Measurements from ENCODE around the gene UTF1. TPM values are rescaled to one million over a fixed set of nuclear protein-coding genes. Genes with fewer than 3 reads are reported as not detected.
"Not testable (repeated sequence)": the region's sequence is repeated elsewhere in the genome, so short reads cannot be mapped to it uniquely, and the experiment has no call there.

Gene UTF1
- total RNA-seq, 1 donor from 2014 or later: not detected

DNA sequence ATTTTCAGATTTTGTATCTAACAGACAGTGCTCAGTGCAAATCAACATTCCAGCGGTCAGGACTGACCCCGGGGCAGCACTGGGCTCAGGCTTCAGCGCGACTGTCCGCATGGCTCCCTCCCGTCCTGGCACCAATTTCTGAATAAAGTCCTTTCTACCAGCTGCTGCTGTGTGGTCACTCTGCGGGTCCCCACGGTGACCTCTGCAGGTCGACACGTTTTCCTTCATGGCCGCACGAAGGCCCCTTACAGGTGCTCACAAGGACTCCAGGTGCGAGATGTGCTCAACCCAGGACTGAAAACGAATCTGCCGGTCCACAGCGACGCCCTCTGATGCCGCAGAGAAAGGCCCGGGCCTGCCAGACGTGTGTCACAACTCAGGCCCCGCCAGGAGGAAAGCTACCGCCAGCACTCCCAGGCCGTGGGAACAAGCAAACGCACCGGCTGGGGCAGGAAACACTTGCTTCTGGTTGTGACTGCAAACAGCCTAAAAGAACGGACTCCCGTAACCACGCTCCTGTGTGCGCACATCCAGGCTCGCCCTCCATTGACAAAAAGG, 3.7 kb upstream of the UTF1 start:
- no peak for DNase-seq (ENCODE audit: low spot score)

DNA sequence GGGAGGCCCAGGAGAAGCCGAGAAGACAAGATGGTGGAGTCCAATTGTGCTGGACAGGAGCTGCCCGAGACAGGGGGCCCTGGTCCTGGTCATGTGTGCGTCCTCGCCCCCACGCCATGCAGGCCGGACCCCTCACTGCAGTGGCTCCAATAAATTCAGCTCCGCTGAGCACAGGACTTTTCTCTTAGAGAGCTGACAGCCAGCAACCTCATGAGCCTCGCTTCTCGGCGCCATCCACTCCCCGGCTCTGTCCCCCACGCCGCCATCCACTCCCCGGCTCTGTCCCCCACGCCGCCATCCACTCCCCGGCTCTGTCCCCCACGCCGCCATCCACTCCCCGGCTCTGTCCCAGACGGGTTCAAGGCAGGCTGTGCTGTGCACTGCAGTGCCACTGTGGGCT, 2.8 kb upstream of the UTF1 start:
- DNase-seq (ENCODE audit: low spot score): no peak

DNA sequence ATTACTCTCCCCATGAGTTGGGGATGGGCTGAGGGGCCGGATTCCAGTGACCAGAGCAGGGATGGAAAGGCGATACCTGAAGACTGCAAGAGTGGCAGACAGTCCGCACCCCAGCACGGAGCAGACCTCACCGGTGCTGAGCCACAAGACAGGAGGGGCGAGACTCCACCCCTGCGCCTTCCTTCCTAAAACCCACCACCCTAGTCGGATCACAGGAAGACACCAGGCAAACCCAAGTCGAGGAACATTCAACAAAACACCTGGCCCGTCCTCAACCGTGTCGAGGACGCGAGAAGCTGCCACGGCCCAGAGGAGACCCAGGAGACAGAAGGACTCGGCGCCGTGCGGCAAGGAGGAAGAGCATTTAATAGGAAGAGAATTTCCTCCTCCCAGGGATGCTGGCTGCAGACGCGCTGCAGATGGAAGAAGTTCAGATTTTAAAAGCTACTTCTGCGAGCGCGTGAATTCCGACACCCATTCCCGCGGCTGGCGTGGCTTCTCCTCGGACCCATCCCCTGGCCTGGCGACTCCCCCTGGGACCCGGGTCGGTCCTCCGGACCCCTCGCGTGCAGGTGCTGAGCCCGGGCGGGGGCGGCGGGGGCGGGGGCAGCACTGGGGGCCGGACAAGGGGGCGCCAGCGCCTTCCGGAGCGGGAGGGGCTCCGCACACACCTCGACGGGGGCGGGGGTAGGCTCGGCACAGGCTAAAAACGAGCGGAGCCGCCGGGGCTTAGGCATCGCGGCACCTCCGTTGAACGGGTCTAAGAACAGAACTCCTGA, 563 bp upstream of the UTF1 start:
- no peak for DNase-seq (ENCODE audit: low spot score)

- DNase-seq (ENCODE audit: low spot score): no peak
Observed at GRCh38 chr10:133230387-133231195, 574 bp downstream of the UTF1 start.

DNA sequence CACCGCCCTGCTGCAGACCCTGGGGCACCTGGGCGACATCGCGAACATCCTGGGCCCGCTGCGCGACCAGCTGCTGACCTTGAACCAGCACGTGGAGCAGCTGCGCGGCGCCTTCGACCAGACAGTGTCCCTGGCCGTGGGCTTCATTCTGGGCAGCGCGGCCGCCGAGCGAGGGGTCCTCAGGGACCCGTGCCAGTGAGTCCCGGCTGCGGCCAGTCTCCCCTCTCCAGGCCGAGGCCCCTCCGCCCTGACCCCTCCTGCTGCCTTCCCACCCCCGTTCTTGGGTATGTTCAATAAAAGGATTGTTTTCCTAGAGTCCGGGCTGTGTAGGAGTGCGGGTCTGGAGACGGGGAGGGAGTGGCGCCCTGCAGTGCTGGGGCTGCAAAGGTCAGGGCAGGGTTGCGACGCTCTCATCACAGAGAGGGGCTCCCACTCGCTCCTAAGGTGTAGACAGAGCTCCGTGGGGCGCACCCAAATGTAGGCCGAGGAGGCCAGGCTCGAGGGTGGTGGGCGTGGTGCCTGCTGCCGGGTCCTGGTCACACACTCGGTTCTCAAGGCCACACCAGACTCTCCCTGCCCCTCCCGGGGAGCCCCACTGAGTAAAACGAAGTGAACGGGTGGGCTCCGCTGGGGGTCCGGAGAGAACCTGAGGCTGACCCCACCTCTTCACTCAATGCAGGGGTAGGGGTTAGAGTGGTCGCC, 1.4 kb downstream of the UTF1 start:
- DNase-seq (ENCODE audit: low spot score): no peak

DNA sequence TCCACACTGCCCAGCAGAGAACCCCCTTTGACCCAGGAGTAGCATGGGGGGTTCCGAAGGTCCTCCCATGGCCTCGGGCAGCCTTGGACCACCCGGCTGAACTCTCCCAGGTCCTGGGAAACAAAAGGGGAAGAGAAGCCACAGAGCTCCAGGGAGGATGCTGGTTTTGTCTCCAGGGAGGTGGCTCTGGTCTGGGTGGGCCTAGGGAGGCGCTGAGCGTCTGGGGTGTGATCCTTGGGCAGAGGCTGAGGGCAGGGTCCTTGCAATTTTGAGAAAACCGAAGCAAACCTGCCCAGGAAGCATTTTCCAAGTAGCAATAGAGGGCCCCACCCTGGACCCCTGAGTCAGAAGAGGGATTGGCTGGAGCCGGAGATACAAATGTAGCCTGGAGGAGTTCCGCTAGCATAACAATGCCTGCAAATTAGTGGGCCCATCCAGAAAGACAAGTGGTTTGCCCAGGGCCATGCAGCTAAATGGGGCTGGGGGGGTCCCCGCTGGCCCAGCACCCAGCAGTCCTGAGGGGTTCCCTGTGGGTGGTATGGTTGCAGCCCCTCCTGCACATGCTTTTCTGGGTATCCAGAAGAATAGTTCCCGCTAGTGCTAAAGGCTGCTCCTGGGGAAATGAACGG, 2.0 kb downstream of the UTF1 start:
- DNase-seq (ENCODE audit: low spot score): no peak

GRCh38 chr10:133234796-133235195, 4.8 kb downstream of the UTF1 start:
- DNase-seq (ENCODE audit: low spot score): not testable (repeated sequence)

DNA sequence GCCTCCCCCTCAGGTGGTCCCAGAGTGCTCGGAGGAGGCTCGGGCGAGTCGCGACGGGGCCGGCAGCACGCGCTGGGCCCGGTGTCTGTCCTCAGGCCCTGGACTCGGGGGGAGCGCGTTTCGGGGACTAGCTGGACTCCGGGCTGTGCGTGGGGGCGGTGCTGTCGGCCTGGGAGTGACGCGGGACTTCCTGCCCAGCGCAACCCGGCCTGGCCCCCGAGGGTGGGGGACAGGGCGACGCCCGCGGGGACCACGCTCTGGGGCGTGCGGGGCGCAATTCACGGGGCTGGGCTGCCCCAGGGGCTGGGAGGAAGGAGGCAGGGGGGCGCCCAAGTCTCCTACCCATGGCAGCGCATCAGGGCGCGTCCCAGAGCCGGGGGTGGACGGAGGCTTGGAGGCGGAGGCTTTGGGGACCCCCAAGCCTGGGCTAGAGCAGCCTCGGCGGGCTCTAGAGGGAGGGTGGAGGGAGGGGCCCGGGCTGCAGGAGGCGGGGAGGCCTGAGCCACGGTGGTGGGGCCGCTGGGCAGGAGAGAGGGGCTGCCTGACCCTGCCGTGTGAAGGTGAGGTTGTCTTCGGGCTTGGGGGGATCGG, 5.3 kb downstream of the UTF1 start:
- DNase-seq (ENCODE audit: low spot score): no peak

GRCh38 chr10:133235932-133236331, 5.9 kb downstream of the UTF1 start:
- no peak for DNase-seq (ENCODE audit: low spot score)

- no peak for DNase-seq (ENCODE audit: low spot score)
Observed at GRCh38 chr10:133236401-133237240, 6.6 kb downstream of the UTF1 start.

DNA sequence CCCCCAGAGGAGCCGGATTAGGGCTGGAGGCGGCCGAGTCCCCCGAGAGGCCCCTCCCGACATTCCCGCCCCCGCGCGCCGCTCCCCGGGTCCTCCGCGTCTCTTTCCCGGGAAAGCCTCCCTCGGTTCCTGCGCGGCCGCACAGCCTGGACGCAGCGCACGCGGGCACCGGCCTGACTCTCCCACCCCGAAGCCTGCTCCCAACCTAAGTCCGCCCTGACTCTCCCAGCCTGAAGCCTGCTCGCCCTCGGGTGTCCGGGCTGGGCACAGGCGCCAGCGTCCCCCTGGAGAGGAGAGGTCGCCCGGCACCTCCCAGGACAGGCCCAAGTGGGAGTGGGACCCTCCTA, 7.2 kb downstream of the UTF1 start:
- DNase-seq (ENCODE audit: low spot score): no peak

DNA sequence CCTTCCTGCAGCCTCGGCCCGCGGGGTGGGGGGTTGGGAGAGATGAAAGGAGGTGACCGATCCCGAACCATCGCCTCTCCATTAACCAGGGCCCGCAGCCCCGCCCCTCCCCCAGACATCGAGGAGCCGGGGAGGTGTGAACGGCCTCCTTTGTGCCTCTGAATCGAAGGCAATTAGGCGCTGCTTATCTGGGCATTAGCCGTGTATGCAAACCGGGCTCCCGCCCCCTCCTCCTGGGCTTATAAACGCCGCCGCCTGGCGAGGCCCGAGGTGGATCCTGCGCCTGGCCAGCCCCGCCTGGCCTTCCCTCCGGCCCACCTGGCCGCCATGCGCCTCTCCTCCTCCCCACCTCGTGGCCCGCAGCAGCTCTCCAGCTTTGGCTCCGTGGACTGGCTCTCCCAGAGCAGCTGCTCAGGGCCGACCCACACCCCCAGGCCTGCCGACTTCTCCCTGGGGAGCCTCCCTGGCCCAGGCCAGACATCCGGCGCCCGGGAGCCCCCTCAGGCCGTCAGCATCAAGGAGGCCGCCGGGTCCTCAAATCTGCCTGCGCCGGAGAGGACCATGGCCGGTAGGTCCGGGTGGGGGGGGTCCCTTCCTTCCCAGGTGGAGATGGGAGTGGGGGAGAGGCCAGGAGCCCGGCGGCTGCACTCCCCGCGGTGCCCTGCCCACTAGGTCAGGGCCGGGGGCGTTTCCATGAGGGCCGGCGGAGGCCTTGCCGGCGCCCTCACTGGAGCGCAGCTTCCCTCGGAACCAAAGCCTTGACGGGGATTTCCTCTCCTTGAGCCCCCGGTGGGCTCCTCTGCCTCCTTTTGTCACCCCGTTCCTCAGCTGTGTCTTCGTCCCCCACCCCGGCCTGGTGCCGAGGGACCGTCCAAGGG, 7.8 kb downstream of the UTF1 start, which contains the start of gene VENTX:
Gene VENTX, plus strand, starts transcription at position 268 of the 878 bp plus-strand sequence. Its CDS starts 60 bp downstream, at position 328.
- no peak for DNase-seq (ENCODE audit: low spot score)

GRCh38 chr10:133238466-133238804, 8.4 kb downstream of the UTF1 start:
- no peak for DNase-seq (ENCODE audit: low spot score)

DNA sequence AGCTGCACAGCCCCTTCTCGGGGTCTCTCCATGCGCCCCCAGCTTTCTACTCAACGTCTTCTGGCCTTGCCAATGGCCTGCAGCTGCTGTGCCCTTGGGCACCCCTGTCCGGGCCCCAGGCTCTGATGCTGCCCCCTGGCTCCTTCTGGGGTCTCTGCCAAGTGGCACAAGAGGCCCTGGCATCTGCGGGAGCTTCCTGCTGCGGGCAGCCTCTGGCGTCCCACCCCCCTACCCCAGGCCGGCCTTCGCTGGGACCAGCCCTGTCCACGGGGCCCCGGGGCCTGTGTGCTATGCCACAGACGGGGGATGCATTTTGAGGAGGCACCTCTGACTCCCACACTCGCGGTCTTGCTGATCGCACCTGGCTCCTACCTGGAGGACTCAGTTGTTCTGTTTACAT, 10.0 kb downstream of the UTF1 start:
- no peak for DNase-seq (ENCODE audit: low spot score)

GRCh38 chr10:133241501-133242205, 11.6 kb downstream of the UTF1 start:
- DNase-seq (ENCODE audit: low spot score): no peak

DNA sequence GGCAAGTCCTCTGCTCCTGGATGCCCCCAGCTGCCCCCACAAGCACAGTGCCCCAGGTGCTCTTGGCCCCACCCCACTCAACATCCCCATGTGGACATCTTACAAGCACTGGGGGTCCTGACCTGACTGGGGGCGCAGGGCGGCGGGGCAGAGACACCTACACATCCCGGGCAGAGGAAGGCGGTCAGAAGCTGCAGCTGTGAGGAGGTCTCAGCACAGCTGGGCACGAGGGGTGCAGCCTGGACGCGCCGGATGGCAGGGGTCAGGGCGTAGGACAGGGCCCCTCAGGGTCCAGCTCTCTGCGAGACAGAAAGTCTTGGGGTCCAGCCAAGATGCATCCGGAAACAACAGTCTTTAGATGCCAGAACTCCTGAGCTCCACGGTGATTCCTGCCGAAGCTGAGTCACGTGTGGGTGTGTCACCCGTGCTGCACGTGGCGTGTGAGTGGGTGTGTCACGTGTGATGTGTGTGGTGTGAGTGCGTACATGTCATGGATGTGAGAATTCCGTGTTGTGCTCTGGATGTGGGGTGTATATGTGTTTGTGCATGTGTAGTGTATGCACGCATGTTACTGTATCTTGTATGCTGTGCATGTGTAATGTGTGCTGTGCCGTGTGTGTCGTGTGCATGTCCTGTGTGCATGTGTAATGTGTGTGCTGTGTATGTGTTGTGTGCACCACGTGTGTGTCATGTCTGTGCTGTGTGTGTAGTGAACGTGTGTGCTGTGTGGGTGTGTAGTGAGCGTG, 12.8 kb downstream of the UTF1 start:
- no peak for DNase-seq (ENCODE audit: low spot score)

GRCh38 chr10:133243593-133243992, 13.6 kb downstream of the UTF1 start:
- no peak for DNase-seq (ENCODE audit: low spot score)

All from umbilical cord (tissue), 2 donors.